ENCODE measurements around the gene GHITM.

DNA sequence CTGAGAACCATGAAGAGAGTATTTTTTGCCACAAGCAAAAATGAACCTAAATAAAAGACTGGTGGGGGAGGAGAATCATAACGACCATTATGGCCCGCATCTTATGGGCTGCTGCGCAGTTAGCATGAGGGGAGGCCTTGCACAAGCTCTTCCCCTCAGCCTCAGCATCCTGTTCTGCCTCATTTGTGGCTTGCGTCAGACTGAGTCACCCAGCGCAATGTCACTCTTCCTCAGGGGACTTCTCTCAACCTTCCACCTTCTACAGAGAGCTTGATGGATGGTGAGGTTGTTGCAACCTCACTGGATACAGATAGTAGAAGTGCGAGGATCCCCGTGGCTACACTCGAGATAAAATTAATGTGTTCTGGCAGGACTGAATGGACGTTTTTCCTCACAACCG lies 17.5 kb downstream of the GHITM start:
- TF ChIP-seq CTCF (conservative IDR thresholded peaks at IDR 0.05; ENCODE audit: low read depth, low read length) (no peak), EZH2 (IDR thresholded peaks at IDR 0.05; ENCODE audit: borderline replicate concordance, low read depth, low read length, poor library complexity, severe bottlenecking) (no peak)
